ENCODE data around the gene ABLIM2.

Gene ABLIM2

DNA sequence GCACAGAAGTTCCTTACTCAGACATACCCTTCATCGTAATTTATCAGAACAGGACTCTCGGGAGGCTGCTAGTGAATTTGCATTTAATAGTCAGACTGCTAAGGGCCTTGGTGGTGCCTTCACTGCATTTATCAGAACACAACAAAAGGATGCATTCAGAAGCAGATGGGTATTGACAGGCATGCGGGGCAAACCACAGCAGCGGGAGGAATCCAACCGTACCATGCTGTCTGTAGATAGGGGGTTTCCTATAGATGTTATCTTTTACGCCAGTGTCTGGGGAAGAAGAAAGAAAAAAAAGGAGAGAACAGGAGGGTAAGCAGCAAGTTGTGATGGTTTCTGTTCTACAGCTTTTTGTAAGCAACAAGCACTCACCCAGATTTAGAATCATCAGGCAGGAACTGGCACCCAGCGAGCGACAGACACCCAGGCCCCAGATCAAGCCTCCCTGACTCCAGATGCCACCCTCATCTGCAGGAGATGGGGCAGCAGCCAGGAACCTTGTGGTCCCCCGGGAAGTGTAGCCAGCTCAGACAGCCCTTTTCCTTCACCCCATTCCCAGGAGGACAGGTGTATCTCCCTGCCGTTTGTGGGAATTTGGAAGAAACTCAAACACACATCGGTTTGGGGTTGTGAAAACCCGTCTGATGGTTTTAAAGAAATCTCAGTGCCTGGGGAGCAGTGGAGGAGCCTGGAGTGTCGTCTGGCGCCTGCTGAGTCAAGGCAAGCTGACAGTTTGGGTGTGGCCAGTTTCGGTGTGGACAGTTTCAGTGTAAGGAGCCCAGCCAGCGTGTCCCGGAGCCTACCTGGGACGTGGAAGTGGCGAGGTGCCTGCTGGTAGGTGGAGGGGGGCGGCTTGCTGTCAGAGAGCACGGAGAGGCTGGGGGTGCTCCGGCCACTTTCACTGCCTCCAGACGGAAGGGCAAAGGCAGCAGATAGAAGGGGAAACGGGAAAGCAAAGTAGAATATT is 138.9 kb downstream of the ABLIM2 start:
- DNase-seq = no peak

- DNase-seq = no peak
Measured at GRCh38 chr4:8016527-8016926, 142.1 kb downstream of the ABLIM2 start.

DNA sequence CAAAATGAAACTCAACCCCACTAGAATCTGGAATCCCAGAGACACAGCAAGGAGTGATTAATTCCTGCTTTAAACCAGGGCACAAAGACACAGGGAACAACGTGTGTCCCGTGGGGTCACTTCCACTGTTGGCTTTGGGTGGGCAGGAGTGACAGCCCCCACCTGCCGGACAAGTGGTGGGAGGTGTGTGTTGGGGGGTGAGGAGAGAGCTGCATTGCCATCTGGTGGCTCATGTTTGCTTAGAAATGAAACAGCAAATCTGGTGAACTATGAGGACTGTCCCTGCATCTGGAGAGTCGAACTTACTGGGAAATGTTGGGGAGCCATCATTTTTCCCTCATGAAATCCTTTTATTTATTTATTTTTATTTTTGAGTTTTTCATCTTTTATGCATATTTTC is 143.1 kb downstream of the ABLIM2 start:
- DNase-seq = no peak

GRCh38 chr4:8013976-8014726 is 144.5 kb downstream of the ABLIM2 start:
- no peak for DNase-seq

GRCh38 chr4:8012517-8012916 is 146.1 kb downstream of the ABLIM2 start:
- DNase-seq = no peak

GRCh38 chr4:8010618-8011017 is 148.0 kb downstream of the ABLIM2 start:
- no peak for DNase-seq

GRCh38 chr4:8009710-8010511 is 148.7 kb downstream of the ABLIM2 start:
- no peak for DNase-seq

DNA sequence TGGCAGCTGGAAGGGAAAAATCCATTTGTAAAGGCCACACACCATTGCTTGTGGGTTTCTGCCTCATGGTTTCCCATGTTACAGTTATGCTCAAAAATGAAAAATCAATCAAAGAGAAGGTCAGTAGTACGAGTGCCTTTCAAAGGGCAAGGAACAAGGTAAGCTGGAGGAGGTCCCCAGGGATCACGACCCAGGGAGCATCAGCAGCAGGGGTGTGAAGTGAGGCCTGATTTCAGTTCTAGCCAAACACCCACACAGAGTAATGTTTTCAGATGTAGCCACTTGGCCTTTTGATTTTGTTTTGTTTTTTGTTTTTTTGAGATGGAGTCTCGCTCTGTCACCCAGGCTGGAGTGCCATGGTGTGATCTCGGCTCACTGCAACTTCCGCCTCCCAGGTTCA is 149.5 kb downstream of the ABLIM2 start:
- no peak for DNase-seq

DNA sequence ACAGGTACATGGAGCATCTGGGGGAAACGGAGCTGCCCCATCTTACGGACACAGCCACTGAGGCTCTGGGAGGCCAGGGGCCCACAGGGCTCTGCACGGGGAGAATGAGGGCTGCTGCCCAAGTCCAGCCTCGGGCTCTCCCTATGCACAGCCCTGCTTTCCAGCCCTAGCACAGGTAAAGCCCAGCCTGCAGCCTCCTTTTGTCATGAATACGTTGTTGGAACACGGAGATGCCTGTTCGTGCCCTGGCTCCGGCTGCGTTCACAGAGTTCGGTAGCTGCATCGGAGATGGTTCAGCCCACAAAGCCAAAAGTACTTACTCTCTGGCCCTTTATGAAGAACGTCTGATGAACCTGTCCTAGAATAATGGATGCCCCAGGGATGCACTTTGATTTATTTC is 150.2 kb downstream of the ABLIM2 start:
- DNase-seq = no peak

- DNase-seq = no peak
Measured at GRCh38 chr4:8007581-8007980, 151.0 kb downstream of the ABLIM2 start.

- DNase-seq = no peak
Measured at GRCh38 chr4:8006471-8006870, 152.1 kb downstream of the ABLIM2 start.

DNA sequence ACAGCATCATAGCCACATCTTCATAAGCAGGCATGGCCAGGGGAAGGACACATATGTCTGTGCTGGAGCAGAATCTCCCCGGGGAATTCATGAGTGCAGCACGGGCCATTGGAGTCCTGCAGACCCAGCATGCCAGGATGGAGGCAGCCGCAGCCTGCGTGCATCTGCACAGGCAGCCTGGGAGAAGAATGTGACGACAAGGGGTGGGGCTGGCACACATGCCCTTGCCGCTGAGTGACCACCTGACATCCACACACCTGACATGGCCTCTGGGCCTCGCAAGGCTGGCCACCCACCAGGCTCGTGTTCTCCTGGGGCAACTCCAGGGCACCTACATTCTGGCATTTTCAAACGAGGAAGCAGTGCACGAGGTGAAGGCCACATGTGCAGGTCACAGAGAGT is 152.8 kb downstream of the ABLIM2 start:
- no peak for DNase-seq

DNA sequence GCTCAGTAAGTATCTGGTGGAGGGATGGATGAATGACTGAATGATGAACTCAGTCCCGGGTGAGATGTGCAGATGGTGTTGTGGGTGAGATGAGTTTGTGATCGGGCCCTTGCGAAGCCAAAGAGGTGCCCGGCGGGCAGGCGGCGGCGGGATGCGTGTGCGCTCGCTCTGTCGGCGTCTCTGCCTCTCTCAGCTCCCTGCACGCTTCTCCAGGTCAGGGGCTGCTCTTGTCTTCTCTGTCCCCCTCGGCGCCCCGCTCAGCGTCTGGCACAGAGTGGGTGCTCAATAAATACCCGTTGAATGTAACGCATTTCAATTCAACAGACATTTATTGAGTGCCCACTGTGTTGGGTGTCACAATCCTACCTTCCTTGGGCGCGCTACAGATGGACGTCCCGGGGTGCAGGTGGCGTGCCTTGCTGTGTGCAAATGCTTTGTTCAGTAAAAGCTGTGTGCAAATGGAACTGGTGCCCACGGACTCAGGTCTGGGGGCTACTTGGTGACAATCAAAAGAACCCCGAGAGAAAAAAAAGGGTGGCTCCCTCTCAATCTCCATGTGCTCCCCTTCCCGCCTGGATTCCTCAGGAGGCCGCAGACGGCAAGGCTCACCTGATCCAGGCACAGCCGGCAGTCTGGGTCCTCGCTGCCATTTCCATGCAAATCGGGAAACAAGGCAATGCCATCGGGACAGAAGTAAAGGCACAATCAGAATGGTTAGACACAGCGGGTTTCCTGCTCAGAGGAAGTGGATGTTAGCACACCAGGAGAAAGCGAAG is 153.4 kb downstream of the ABLIM2 start:
- DNase-seq = no peak

DNA sequence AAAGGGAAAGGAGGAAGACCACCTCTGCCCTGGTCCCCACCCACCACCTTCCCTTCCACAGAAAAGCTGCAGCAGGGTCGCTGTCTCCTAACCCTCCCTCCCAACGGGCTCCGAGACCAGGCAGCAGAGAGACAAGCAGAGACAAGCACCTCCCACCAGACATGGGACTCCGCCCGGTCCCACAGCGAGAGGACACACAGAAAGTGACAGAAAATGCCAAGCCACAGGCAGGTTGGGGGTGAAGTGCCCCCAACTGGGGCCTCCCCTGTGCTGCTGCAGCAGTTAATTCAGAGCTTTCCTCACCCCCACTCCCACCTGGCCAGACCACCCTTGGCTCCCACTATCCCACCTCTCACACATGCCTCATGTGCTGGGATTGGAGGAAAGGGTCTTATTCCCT is 154.5 kb downstream of the ABLIM2 start:
- no peak for DNase-seq

- DNase-seq = no peak
Measured at GRCh38 chr4:8002525-8003309, 155.9 kb downstream of the ABLIM2 start.

- DNase-seq = no peak
Measured at GRCh38 chr4:8001564-8002355, 156.9 kb downstream of the ABLIM2 start.

DNA sequence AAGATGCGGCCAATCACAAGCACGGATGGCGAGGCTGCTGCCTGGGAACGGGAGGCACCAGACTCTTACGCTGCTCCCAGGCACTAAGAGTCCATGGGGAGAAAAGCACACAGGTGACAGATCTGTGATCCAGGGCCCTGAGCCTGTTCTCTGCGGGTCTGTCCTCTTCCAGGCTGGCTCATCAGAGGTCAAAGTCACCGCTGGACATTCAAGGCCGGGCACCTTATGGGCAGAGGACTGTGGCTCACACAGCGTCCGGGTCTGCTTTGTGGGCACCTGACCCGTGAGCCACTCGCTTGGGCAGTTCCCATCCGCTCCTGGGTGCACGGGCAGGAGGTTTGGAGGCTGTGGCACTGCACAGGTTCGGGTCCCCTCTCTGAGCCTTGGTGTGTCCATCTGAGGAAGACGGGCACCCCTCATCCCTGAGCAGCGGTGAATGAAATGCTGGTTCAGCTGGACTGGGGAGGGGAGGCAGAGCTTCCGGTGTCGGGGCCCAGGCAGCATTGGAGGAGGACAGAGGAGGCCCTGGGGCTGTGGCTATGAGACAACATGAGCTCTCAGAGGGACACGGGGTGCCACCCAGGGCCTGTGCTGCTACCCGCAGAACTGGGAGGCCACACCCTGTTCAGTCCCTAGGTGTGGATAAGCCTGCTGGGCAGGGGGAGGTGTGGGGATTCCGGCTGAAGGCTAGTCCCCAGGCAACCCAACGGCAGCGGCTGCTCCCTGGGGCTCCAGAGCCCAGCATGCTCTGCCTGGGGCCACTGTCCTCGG is 157.7 kb downstream of the ABLIM2 start:
- no peak for DNase-seq

- DNase-seq = no peak
Measured at GRCh38 chr4:8000247-8000646, 158.4 kb downstream of the ABLIM2 start.

GRCh38 chr4:7999695-8000094 is 158.9 kb downstream of the ABLIM2 start:
- DNase-seq = no peak

DNA sequence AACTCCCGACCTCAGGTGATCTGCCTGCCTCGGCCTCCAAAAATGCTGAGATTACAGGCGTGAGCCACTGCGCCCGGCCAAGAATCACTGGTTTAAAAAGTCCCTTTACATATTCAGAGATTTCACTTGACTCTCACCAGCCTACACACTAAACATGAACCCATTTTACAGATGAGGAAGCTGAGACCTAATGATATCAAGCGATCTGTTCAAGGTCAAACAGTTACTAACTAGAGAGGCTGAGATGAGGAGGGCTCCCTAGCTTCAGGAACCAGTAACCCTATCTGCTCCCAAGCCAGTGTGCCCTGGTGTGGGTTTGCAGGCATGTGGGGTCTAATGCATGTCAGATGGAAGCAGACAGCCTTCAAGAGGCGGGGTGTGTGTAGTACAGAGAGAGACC is 159.3 kb downstream of the ABLIM2 start:
- DNase-seq = no peak

All from activated CD4-positive, CD25-positive, alpha-beta regulatory T cell (primary cell).